ENCODE results near the gene ITPKB.

ITPKB gene

DNA sequence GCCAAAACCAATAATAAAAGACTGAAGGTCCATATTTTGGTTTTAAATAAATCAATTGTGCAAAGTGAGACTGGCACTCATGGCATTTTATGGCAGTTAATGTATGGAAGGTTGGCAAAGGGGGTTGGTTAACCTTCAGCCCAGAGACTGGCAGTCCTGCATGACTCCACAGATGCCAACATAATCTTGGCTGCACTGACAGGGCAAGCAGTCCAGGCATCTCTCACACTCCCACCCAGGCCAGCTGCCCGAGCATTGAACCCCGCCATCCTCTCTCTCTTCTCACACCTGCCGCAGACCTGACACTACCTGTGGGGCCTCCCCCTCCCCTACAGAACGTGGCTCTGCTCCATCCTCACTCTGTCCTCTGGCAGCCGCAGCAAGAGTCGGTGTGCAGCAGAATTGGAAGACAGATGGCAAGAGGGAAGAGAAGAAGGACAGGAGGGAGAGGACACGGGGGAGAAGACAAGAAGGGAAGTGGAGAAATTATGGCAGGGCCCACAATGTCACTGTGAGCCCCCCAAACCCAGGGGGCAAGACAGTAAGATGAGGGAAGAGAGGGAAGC, 43.7 kb downstream of the ITPKB start:
- H3K9me3 Mint-ChIP-seq: no peaks in the 10 kb centered on the region
- H3K27me3 Mint-ChIP-seq: no peaks in the 10 kb centered on the region
- peak overlapping the region; percentile 72 for H3K27ac Mint-ChIP-seq
- H3K4me3 Mint-ChIP-seq: no peak overlapping the region
- H3K36me3 Mint-ChIP-seq (ENCODE audit: low read depth): peaks cover 29% of the 10 kb centered on the region
- H3K4me1 Mint-ChIP-seq (ENCODE audit: low read depth): peaks cover 97% of the 10 kb centered on the region

DNA sequence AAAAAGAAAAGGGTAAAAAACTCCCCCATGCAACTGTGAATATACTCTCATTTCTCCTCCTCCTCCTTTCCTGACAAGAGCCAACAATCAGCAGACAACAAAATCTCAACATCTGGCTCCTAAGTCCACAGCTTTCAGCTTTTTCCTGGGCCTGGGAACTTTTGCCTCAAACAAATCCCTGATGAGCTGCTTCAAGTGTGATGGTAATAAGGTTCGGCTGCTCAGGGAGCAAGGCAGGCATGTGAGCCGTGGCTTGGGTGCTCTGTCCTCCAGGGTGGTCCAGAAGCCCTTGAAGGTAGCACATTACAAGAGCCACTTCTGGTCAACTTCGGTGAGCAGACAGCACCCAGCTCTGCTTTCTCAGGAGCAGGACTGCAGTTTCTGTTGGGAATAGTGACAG, 46.3 kb downstream of the ITPKB start:
- peaks cover 37% of the 10 kb centered on the region for H3K36me3 Mint-ChIP-seq (ENCODE audit: low read depth)
- H3K9me3 Mint-ChIP-seq: no peaks in the 10 kb centered on the region
- H3K4me3 Mint-ChIP-seq: no peak overlapping the region

DNA sequence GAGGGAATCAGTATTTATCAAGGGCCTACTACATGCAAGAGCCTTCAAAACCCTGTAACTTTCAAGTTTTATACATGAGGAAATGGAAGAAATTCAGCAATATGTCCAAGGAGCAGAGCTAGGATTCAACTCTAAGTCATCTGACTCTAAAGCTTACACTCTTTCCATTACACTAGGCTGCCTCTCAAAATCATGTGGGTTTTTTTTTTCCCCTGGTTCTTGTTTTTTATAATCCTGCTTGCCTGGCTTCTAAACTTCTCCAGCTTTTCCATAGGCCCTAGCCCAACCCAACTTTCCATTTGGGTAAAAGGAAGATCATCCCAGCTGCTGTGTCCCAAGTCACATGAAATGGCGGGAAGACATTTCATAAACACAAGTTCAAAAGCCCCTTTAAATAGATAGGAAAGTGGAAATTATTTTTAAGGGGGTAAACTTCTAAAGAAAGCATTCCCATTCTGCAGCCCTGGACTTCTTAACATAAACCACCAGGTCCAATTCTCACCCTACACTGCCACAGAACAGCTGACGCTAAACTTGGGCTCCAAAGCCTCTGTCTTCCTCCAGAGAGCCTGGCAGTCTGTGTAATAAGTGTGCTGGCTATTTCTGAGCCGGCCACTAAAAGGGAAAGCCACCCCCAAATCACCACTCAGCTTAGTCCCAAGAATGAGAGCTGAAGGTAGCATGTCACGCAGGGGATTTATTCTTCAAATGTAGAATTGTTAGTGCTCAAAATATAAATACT, 46.9 kb downstream of the ITPKB start:
- H3K27ac Mint-ChIP-seq: peak overlapping the region; percentile 98
- H3K4me3 Mint-ChIP-seq: peak overlapping the region; percentile 8
- no peaks in the 10 kb centered on the region for H3K27me3 Mint-ChIP-seq
- H3K4me1 Mint-ChIP-seq (ENCODE audit: low read depth): peaks cover 99% of the 10 kb centered on the region
- no peaks in the 10 kb centered on the region for H3K9me3 Mint-ChIP-seq
- peaks cover 34% of the 10 kb centered on the region for H3K36me3 Mint-ChIP-seq (ENCODE audit: low read depth)

More for the DNA sequence above, 46.3 kb downstream of the ITPKB start:
- H3K27me3 Mint-ChIP-seq: no peaks in the 10 kb centered on the region
- H3K4me1 Mint-ChIP-seq (ENCODE audit: low read depth): peaks cover 99% of the 10 kb centered on the region
- H3K27ac Mint-ChIP-seq: peak overlapping the region; percentile 98

DNA sequence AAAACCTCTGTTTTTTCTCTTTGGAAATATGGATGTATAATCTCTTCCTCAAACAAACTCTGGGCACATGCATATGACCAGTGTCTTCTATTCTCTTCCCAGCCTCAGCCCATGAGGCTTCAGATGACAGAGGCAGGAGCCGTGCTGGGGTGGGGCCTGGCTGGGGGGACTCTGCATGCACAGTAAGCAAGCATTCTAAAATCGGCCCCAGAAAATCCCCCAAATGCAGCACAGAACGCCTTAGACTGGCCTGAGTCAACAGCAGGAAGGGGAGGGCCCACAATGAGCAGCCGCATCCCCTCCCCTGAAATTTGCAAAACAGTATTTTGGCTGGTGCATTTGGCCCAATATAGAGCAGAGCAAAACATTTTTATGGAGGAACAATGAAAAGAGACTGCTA, 47.8 kb downstream of the ITPKB start:
- peaks cover 99% of the 10 kb centered on the region for H3K4me1 Mint-ChIP-seq (ENCODE audit: low read depth)
- H3K27ac Mint-ChIP-seq: peak overlapping the region; percentile 98
- no peaks in the 10 kb centered on the region for H3K9me3 Mint-ChIP-seq
- peak overlapping the region; percentile 76 for H3K4me3 Mint-ChIP-seq
- peaks cover 30% of the 10 kb centered on the region for H3K36me3 Mint-ChIP-seq (ENCODE audit: low read depth)
- no peaks in the 10 kb centered on the region for H3K27me3 Mint-ChIP-seq

DNA sequence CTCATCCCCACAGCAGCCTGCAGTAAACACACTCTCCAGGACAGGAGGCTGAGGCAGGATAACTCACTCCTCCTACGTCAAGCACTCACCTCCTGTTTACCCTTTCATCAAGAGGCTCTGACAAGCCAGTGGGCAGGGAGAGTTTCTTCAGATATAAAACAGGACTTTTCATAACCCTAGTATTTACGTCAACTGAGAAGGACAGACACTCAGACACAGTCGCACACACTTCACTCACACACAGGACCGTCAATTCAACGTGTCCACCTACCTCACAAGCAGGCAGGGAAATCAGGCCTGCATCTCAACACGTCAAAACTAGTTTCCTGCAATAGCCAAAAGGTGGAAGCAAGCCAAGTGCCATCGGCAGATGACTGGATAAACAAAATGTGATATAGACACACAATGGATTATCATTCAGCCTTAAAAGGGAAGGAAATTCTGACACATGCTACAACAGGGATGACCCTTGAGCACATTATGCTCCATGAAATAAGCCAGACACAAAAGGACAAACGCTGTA, 48.6 kb downstream of the ITPKB start:
- Mint-ChIP-seq H3K4me1 (ENCODE audit: low read depth) (peaks cover 99% of the 10 kb centered on the region), H3K9me3 (no peaks in the 10 kb centered on the region), H3K27me3 (no peaks in the 10 kb centered on the region), H3K4me3 (peak overlapping the region; percentile 76), H3K27ac (peak overlapping the region; percentile 98), H3K36me3 (ENCODE audit: low read depth) (peaks cover 33% of the 10 kb centered on the region)

DNA sequence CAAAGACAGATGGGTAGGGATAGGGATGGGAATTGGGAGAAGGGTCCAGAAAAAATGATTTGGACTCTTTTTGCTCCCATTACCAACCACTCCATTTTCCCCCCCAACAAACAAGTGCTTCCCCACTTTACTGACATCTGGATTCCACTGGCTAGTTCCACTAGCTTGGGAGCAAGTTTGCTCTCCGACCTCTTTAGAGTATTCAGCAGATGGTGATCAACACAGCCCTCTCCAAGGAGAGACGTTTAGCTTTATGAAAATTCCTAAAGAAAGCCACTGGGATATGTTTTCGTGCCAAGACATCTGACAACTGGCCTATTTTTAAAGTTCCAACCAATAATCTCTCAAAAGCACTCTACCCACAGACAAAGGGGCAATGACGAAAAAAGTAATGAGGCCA, 50.3 kb downstream of the ITPKB start:
- Mint-ChIP-seq H3K4me3 (peak overlapping the region; percentile 19), H3K27me3 (no peaks in the 10 kb centered on the region), H3K9me3 (no peaks in the 10 kb centered on the region), H3K4me1 (ENCODE audit: low read depth) (peaks cover 100% of the 10 kb centered on the region), H3K27ac (peak overlapping the region; percentile 98), H3K36me3 (ENCODE audit: low read depth) (peaks cover 47% of the 10 kb centered on the region)

DNA sequence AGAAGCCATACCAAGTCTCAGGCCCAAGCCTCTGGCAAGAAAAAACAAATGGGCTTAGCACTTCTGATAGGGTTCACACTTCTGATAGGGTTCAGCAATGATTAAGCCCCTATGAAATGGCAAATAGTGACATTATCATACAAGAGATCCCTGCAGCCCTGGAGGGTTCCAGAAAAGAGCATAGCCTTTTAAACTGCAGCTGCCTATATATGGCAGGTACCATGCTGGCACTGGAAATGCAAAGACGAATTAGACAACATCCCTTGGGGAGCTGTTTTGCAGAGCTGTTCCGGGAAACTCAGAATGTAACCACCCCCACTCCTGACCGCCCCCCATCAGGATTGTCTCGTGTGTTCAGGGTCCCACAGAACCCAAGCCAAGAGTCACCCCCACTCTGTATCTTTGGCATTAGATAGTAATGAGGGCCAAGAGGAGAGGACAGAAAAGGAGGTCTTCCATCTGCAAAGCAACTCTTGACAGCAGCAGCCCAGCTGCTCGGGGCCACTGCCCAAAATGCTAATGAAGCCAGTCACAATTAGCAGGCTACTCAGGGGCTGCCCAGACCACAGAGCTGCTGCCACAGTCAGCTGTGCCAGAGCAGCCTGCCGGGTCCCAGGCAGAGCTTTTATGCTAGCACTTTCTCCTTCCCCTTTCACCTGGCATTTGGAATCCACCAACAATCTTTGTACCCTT, 50.9 kb downstream of the ITPKB start:
- no peaks in the 10 kb centered on the region for H3K27me3 Mint-ChIP-seq
- H3K27ac Mint-ChIP-seq: peak overlapping the region; percentile 98
- H3K36me3 Mint-ChIP-seq (ENCODE audit: low read depth): peaks cover 53% of the 10 kb centered on the region
- no peaks in the 10 kb centered on the region for H3K9me3 Mint-ChIP-seq
- H3K4me1 Mint-ChIP-seq (ENCODE audit: low read depth): peaks cover 100% of the 10 kb centered on the region
- H3K4me3 Mint-ChIP-seq: peak overlapping the region; percentile 49

DNA sequence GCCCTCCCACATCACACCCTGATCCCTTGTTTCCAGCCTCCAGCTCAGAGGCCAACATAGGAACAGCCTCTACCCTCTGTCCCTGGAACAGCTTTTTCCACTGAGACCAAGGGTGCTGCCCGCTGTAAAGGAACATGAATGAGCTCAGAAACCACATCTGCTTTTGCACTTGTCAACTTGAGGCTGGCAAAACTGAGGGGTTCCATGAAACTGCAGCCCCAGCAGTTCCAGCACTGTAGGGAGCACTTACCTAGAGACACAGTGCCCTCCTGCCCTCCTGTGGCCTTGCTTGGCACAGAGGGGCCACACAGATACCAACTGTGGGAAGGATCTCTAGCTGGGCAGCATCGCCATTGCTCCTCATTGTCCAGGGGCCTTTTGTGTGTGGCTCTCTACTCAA, 51.7 kb downstream of the ITPKB start:
- Mint-ChIP-seq H3K27me3 (no peaks in the 10 kb centered on the region), H3K27ac (peak overlapping the region; percentile 98), H3K4me3 (peak overlapping the region; percentile 49), H3K36me3 (ENCODE audit: low read depth) (peaks cover 53% of the 10 kb centered on the region), H3K4me1 (ENCODE audit: low read depth) (peaks cover 100% of the 10 kb centered on the region), H3K9me3 (no peaks in the 10 kb centered on the region)

DNA sequence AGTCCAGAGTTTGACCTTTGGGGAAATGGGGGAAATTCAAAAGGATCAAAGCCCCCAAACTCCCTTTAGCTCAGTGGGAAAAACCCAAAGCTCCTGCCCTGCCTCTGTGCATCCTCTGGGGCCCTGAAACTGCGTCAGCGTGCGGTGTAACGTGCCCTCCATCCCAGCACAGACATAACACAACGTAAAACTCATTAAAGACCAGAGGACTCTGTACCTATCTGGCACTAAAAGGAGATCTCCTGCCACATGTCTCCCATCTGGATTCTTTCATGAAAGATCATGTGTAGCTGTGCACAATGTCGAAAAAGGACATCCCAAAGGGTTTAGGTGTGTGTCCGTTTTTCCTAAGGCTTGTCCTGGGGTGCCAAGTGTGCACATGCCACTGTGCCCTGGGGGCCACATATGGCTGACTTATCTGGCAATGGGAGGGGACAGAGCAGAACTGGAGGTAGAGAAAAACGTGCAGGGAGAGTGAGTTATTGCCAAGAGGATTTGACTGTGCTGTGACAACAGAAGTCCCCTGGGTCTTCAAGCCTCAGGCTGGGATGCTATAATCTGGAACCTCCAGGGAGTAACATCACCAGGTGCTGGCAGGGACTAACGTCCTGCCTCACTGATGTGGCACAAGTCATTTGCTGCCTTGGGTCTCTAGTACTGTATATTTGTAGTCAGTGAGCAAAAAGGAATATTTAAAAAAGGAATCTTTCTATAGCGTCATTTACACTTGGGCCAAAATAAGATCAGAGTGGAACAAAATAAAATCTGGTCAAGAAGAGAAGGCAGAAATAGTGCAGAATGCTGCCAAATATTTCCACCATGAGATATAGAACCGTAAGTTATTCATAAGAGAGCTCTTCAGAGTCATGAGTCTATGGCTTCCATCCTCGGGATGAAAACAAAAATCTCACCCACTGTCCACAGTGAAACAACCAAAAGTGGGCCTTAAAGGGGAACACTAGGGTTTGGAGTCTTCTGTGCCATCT, 52.3 kb downstream of the ITPKB start:
- H3K4me1 Mint-ChIP-seq (ENCODE audit: low read depth): peaks cover 100% of the 10 kb centered on the region
- no peaks in the 10 kb centered on the region for H3K27me3 Mint-ChIP-seq
- H3K27ac Mint-ChIP-seq: peak overlapping the region; percentile 98
- no peaks in the 10 kb centered on the region for H3K9me3 Mint-ChIP-seq
- peaks cover 53% of the 10 kb centered on the region for H3K36me3 Mint-ChIP-seq (ENCODE audit: low read depth)
- H3K4me3 Mint-ChIP-seq: peak overlapping the region; percentile 49

DNA sequence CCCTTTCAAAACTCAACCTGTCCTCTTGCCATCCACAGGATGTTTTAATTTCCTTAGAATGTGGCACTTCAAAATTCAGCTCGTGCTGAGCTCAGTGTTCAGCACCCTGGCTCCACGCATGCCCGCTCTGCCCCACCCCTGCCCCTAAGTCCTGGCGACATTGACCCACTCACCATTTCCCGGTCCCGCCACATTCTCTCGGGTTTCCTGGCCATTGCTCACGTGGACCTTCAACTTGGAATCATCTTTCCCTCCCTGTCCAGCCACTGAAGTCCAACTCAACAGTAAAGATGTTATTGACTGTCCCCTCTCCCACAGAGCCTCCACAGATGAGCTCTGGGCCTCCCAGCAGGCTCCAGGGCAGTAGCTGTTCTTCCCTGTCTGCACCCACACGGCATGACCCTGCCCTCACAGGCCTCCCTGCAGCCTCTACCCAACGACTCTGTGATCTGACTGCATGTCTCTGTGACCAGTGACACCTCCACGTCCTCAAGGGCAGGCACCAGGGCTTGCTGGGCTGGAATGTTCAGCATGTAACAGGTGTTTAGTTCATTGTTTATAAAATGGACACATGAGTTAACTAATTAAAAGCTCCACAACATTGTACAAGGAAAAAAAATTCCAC, 53.8 kb downstream of the ITPKB start:
- Mint-ChIP-seq H3K4me3 (peak overlapping the region; percentile 40), H3K27ac (peak overlapping the region; percentile 98), H3K36me3 (ENCODE audit: low read depth) (peaks cover 41% of the 10 kb centered on the region), H3K9me3 (no peaks in the 10 kb centered on the region), H3K4me1 (ENCODE audit: low read depth) (peaks cover 99% of the 10 kb centered on the region), H3K27me3 (no peaks in the 10 kb centered on the region)

DNA sequence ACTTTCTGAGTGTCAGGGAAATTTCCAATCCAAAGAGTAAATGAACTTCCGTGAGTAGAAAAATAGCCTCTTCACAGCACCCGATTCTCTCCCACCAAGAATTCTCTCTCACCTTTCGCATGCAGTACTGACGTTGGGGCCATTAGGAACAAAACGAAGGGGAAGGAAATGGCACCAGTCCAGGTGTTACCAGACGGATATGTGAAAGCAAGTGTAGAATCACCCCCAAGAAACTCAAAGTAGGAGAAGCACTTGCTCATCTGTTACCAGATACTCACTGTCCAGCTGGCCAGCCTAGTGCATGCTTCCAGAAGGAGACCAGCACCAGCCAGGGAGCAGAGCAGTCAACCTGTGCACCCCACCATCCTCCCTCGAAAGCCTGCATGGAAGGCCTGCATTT, 55.1 kb downstream of the ITPKB start:
- Mint-ChIP-seq H3K27ac (peak overlapping the region; percentile 73), H3K27me3 (no peaks in the 10 kb centered on the region), H3K4me3 (peak overlapping the region; percentile 4), H3K36me3 (ENCODE audit: low read depth) (peaks cover 32% of the 10 kb centered on the region), H3K4me1 (ENCODE audit: low read depth) (peaks cover 99% of the 10 kb centered on the region), H3K9me3 (no peaks in the 10 kb centered on the region)

DNA sequence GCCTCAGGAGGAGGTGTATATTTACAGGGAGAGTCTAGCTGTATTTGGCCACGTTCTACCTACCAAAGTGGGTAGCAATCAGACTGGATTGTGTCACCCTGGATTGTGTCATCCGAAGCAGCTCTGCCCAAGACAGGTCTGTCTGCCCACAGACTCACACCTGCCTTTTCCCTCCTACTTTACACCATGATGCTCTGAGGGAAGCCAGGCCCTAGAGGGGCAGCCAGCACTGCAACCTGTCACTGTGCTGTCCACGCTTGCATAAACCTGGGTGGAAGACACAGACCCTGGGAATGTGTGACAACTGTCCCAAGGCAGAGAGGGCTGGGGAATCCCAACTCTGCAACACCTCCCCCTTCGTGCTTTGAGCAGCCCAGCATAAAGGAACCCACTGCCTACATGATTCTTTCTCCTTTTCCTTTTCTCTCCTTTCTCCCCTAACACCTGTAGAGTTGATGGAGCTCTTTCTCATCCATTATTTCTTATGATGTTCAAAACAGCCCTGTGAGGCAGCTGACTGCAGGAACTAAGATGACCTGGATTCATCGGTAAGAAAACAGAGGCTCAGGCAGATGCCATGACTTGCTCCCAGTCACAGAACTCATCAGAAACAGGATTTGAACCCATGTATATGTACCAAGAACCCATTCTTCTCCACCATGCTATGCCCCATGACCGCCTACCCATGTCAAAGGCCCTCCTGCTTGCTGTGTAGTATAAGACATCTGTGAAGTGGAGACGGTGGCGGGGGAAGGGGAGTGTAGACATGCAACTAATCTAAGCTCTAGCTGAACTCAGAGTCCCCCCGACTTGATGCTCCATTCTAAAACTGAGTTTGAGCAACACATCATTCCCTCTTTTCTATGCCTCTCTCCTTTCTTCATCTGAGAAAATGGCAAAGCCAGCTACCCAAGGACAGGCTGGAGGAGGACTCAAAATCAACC, 55.9 kb downstream of the ITPKB start:
- H3K9me3 Mint-ChIP-seq: no peaks in the 10 kb centered on the region
- H3K27me3 Mint-ChIP-seq: no peaks in the 10 kb centered on the region
- peak overlapping the region; percentile 73 for H3K27ac Mint-ChIP-seq
- H3K36me3 Mint-ChIP-seq (ENCODE audit: low read depth): peaks cover 27% of the 10 kb centered on the region
- H3K4me1 Mint-ChIP-seq (ENCODE audit: low read depth): peaks cover 99% of the 10 kb centered on the region
- peak overlapping the region; percentile 4 for H3K4me3 Mint-ChIP-seq

Data from stimulated activated naive CD8-positive, alpha-beta T cell treated with anti-CD3 and anti-CD28 coated beads, Interleukin-15, Interleukin-2, amounts not matched to agents 100 ng/mL and 50 ng/mL, for 24 hours (primary cell).